HFF-Myc (cell line): ENCODE results near the gene RGN.

ENCODE experiments used
- DNase-seq: peaks from one replicate; pipeline ENCODE4 v3.0.0-alpha.2; 2011; ENCODE audit warnings: low read depth; ENCODE audit errors: extremely low read depth
- H3K4me3 ChIP-seq: replicated peaks from 2 replicates; pipeline ENCODE4 v1.5.1; 2011; ENCODE audit warnings: low read depth, mild to moderate bottlenecking, control low read depth, low read length
- TF ChIP-seq, protein P1 (sequence below): IDR thresholded peaks from 2 replicates; pipeline ENCODE4 v1.5.1; 2012; ENCODE audit warnings: mild to moderate bottlenecking, low read depth, low read length, control low read depth; ENCODE audit errors: missing control alignments

RGN gene

DNA sequence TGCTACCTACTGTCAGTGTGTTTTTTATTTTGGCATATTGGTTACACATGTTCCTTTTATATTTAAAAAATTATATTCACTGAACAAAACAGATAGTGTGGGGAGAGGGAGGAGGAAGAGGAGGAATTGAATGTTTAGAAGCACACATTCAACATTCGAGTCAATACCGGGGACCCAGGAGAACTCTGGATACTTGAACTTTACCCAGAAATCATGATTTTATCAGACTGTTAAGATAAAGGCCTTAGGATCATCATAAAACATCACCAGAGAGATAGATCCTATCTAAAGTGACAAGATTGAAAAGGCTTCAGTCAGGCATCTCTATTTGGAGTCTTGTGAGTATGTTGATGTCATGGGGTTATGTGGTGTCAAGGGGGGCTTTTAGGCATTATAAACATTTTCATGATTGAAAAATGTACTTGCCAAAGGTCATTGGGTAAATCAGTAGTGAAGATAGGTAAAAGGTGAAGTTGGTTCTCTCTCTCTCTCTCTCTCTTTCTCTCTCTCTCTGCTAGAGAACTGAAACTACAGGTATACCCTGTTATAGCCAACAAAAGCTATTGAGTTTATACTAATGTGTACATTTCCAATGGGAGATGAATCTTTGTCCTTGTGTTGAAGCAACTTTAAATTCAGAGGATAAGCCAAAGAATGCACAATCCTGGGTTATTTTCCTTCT is 16.9 kb upstream of the RGN start:
- no peak overlapping the region for H3K4me3 ChIP-seq
- TF ChIP-seq, protein P1, sequence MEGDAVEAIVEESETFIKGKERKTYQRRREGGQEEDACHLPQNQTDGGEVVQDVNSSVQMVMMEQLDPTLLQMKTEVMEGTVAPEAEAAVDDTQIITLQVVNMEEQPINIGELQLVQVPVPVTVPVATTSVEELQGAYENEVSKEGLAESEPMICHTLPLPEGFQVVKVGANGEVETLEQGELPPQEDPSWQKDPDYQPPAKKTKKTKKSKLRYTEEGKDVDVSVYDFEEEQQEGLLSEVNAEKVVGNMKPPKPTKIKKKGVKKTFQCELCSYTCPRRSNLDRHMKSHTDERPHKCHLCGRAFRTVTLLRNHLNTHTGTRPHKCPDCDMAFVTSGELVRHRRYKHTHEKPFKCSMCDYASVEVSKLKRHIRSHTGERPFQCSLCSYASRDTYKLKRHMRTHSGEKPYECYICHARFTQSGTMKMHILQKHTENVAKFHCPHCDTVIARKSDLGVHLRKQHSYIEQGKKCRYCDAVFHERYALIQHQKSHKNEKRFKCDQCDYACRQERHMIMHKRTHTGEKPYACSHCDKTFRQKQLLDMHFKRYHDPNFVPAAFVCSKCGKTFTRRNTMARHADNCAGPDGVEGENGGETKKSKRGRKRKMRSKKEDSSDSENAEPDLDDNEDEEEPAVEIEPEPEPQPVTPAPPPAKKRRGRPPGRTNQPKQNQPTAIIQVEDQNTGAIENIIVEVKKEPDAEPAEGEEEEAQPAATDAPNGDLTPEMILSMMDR, result no peak
- DNase-seq, result no peak

DNA sequence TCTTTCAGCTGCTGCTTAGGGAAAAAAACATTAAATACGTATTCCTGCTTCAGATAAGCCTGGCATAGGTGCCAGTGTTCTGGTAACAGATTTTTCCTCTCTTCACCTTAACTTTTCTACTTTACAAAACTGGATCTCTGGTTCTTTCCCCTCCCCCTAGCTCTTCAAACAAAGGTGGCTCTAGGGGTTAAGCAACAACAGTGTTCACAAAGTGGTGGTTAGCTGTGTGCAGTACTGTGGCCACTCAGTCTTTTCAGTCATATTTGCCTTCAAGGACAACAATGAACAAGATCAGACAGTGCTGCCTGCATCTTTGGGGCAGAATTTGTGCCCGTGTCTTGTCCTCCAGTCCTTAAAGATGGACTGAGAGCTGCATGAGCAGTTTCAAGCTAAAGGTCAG is 15.1 kb upstream of the RGN start:
- H3K4me3 ChIP-seq, result no peak overlapping the region
- TF ChIP-seq, protein P1, result no peak
- no peak for DNase-seq

- H3K4me3 ChIP-seq, result no peak overlapping the region
- DNase-seq, result no peak
- TF ChIP-seq, protein P1, result no peak
Measured at GRCh38 chrX:47068214-47068613, 10.0 kb upstream of the RGN start.

DNA sequence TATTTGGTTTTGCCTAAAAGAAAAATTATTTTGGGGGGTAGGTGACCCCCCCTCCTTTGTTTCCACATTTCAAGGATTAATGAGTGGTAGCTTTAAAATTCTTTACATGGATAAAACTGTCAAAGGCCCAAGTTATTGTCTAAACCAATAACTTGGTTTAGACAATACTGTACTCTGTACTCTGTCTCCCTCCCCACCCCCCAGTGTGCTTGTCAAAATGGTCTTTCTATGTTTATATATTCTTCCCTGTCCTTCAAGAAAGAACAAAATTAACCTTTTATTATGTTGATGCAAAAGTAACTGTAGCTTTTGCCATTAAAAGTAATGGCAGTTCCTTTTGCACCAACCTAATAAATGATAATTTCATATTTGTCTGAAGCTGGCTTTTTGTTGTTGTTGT is 9.5 kb upstream of the RGN start:
- no peak for DNase-seq
- TF ChIP-seq, protein P1, result no peak
- no peak overlapping the region for H3K4me3 ChIP-seq

- TF ChIP-seq, protein P1, result no peak
- no peak overlapping the region for H3K4me3 ChIP-seq
- DNase-seq, result no peak
Measured at GRCh38 chrX:47080215-47080914, 2.1 kb downstream of the RGN start.

GRCh38 chrX:47080915-47081236 is 2.6 kb downstream of the RGN start:
- TF ChIP-seq, protein P1, result no peak

More at GRCh38 chrX:47080915-47081236, 2.6 kb downstream of the RGN start:
- H3K4me3 ChIP-seq, result no peak overlapping the region
- no peak for DNase-seq
